Iris pigment epithelial cell (primary cell): ENCODE data around the gene LPAR3.

Source experiments
- DNase-seq: peaks from one replicate; pipeline ENCODE4 v3.0.0-alpha.2; 2011; ENCODE audit warnings: low read depth

The LPAR3 gene

GRCh38 chr1:84856726-84857270 is 36.2 kb downstream of the LPAR3 start:
- no peak for DNase-seq

DNA sequence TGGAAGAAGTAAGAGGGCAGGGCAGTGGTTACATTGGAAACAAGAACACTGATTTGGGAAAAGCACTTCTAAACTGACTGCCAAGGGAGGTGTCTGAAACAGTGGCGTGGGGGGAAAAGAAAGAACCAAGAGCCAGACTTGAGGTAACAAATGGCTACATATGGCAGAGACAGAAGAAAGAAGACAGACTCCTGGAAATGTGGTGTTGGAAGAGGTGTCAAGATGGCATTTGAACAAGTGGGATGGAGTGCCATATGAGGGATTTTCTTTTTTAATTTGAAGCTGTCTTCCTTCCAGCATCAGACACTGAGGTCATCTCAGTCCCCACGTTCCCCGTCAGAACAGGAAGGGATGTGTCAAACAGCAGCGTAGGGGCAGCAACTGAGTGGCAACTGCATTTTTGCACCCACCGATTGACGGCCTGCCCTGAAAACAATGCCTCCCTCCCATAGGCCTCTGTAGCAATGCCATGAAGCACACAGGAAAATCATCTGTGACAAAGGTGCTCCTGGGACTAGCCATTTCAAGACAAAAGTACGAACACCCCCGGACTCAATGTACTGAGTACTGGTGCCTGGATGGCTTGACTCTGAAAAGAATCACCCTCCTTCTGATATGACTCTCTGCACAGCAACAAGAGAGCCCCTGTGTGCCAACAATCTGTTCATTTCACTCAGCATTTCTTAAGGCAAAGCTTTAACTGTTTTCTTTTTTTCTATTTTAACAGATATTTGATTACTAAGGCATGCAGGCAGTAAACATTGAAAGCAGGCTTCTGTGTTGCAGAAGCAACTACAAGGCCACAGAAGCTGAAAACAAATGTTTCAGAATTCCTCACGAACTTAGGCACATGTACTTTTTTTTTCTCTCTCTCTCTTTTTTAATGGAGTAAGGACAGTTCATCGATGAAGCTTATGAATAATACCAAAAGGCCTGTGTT is 37.0 kb downstream of the LPAR3 start:
- no peak for DNase-seq

- no peak for DNase-seq
Measured at GRCh38 chr1:84855168-84855567, 37.8 kb downstream of the LPAR3 start.

- DNase-seq: peak; percentile 87
Measured at GRCh38 chr1:84853741-84854721, 39.0 kb downstream of the LPAR3 start.

DNA sequence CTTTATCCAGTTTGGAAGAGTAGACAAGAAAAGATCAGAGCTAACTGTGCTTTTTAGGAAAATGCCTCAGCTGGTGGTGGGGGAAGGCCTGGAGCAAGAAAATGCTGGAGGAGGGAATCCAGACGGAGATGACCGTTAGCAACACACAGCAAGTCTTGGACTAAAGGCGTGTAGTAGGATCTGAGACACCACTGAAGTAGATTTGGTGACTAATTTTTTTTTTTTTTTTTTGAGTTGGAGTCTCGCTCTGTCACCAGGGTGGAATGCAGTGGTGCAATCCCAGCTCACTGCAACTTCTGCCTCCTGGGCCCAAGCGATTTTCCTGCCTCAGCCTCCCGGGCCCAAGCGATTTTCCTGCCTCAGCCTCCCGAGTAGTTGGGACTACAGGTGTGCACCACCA is 41.2 kb downstream of the LPAR3 start:
- DNase-seq: peak; percentile 89

- DNase-seq: no peak
Measured at GRCh38 chr1:84849357-84849975, 43.5 kb downstream of the LPAR3 start.

DNA sequence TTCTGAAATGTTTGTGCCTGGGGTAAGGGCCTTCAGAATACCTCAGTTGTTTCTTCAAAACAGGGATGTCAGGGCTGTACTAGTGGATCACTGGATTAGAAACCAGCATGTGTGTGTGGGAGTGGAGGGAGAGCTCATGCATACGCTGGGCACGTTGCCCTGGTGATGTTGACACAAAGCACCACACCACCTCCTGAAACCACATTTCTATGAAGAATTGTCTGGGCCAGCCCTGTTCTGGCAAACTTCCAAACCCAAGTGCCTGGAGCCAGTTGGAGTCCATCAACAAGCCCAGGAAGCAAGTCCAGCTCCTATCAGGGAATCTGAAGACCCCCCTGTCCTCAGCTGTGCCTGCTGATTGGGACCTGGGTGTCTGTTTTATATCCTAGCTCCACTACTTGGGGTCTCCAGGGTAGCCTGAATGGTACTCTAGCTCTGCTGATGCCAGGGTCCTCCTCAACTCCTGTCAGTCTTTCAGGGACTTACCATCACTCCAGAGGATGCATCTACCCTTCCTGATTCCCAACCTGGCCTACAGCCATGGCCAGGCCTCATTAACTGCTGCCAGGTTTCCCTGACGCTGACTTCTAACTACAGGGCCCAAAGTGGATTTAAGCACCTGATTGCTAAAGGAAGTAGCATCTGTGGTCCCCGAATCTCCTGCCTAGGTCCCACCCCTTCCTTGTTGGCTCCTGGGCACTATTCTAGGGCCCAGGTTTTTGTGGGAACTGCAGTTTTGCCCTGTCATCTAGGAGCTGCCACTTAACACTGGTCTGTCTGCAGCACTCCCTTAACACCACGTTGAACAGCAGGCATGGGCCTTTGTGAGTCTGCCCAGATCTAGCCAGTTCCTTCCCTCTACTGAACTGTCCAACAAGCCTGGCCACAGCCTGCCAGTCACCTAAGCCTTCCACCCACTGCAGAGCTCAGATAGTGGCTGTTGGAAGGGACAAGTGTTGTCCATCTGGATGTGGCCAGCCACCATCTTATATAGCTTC is 45.5 kb downstream of the LPAR3 start:
- DNase-seq: peak; percentile 98

- no peak for DNase-seq
Measured at GRCh38 chr1:84846387-84846786, 46.6 kb downstream of the LPAR3 start.

DNA sequence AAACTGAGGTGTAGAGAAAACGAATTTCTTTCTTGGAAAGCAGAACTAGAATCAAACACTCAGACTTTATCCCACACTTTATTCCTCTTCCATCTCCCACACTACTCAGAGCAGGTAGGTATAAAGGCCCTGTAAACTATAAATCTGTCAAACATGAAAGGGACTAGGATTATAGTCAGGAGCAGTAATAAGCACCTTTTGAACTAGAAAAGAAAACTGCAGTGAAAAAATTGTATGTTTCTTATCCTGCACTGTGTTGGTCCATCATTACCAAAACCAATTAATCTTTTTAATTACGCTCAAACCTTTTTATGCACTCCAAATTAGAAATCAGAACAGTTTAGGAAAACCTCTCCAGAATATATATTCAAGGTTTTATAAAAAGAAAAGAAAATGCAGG is 47.6 kb downstream of the LPAR3 start:
- no peak for DNase-seq

GRCh38 chr1:84844094-84844493 is 48.9 kb downstream of the LPAR3 start:
- DNase-seq: no peak

GRCh38 chr1:84842748-84843231 is 50.2 kb downstream of the LPAR3 start:
- peak; percentile 30 for DNase-seq

GRCh38 chr1:84841971-84842370 is 51.0 kb downstream of the LPAR3 start:
- DNase-seq: no peak

GRCh38 chr1:84840346-84840745 is 52.7 kb downstream of the LPAR3 start:
- no peak for DNase-seq

DNA sequence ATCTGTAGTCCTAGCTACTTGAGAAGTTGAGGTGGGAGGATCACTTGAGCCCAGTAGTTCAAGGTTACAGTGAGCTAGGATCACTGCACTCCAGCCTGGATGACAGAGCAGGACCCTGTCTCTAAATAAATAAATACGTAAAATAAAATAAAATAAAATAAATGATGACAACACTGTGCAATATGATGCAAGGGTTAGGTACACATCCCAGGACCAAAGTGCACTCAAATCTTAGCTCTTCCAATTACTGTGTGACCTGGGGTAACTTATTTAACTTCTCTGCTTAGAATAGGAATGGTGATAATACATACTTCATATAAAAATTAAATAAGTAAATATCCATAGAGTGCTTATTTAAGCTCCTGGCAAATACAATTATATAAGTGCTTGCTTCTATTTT is 53.5 kb downstream of the LPAR3 start:
- no peak for DNase-seq

- DNase-seq: peak; percentile 53
Measured at GRCh38 chr1:84836145-84836544, 56.9 kb downstream of the LPAR3 start.

- DNase-seq: no peak
Measured at GRCh38 chr1:84835169-84835568, 57.8 kb downstream of the LPAR3 start.

- DNase-seq: peak; percentile 81
Measured at GRCh38 chr1:84834419-84835064, 58.5 kb downstream of the LPAR3 start.

- no peak for DNase-seq
Measured at GRCh38 chr1:84833194-84833593, 59.8 kb downstream of the LPAR3 start.

DNA sequence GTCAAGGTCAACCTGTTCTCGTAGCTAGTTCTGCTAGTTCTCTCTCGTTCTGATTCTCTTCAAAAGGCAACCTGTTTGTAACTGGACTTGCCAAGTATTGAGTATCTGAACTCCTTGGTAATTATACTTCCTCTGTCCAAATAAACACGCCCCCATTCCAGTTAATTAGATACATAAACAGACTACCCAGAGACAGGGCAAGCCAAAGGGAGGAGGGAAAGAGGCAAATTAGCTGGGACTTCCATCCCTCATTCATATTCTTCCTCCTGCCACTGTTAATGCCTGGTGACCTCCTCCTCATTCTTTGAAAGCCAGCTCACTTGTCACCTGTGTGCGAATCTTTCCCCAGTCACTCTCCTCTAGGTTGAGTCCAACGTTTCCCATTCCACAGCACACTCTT is 62.9 kb downstream of the LPAR3 start:
- no peak for DNase-seq

DNA sequence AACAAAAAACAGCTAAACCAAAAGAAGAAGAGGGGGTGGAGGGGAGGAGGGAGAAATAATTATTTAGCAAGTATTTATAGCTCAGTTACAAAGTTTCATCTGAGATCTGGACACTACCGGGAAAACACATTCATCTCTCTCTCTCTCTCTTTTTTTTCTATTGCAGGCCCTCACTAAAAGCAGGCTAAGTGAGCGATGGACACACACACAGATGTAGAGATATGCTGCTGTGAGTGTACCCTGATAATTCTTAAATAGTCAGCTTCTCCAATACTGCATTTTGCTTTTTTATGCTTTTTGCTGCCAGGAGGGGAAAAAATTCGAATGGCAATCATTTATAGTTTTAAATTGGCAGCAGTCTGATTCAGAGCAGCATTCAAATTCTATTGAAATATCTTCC is 65.0 kb downstream of the LPAR3 start:
- no peak for DNase-seq
